ENCODE data around the gene RB1. TPM values are rescaled to one million over a fixed set of nuclear protein-coding genes. Genes with fewer than 3 reads are reported as not detected.
A peak's percentile ranks its signal among the peaks of the same experiment; 100 is the strongest.

RB1 gene
- total RNA-seq (2021) (52.9 and 57.1 TPM in 2 replicates), Bru-seq, nascent RNA (percentile 86 among the genes with signal in this experiment), BruChase-seq, experiment 1, labeled RNA remaining after a 2-hour chase (percentile 74 among the genes with signal in this experiment), BruChase-seq, experiment 2, labeled RNA remaining after a 6-hour chase (percentile 78 among the genes with signal in this experiment)
- long read RNA-seq, full-length matches to known transcripts: 39 of 53 reads
- long read RNA-seq, partial matches to known transcripts: 11 of 53 reads
- long read RNA-seq, other reads (novel, unspliced or antisense): 3 of 53 reads

DNA sequence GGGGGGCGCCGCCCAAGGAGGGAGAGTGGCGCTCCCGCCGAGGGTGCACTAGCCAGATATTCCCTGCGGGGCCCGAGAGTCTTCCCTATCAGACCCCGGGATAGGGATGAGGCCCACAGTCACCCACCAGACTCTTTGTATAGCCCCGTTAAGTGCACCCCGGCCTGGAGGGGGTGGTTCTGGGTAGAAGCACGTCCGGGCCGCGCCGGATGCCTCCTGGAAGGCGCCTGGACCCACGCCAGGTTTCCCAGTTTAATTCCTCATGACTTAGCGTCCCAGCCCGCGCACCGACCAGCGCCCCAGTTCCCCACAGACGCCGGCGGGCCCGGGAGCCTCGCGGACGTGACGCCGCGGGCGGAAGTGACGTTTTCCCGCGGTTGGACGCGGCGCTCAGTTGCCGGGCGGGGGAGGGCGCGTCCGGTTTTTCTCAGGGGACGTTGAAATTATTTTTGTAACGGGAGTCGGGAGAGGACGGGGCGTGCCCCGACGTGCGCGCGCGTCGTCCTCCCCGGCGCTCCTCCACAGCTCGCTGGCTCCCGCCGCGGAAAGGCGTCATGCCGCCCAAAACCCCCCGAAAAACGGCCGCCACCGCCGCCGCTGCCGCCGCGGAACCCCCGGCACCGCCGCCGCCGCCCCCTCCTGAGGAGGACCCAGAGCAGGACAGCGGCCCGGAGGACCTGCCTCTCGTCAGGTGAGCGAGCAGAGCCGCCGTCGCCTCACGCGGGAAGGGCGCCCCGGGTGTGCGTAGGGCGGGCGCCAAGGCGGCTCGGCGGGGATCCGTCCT, at the start of gene RB1:
RB1 (plus strand) TSS at position 393 of the 784 bp plus-strand sequence; CDS start at position 555, 162 bp downstream.
- peaks cover 9% of the 10 kb centered on the region for H3K4me1 ChIP-seq (ENCODE audit: insufficient read depth, low read length, poor library complexity, severe bottlenecking)
- TF ChIP-seq, protein P1, sequence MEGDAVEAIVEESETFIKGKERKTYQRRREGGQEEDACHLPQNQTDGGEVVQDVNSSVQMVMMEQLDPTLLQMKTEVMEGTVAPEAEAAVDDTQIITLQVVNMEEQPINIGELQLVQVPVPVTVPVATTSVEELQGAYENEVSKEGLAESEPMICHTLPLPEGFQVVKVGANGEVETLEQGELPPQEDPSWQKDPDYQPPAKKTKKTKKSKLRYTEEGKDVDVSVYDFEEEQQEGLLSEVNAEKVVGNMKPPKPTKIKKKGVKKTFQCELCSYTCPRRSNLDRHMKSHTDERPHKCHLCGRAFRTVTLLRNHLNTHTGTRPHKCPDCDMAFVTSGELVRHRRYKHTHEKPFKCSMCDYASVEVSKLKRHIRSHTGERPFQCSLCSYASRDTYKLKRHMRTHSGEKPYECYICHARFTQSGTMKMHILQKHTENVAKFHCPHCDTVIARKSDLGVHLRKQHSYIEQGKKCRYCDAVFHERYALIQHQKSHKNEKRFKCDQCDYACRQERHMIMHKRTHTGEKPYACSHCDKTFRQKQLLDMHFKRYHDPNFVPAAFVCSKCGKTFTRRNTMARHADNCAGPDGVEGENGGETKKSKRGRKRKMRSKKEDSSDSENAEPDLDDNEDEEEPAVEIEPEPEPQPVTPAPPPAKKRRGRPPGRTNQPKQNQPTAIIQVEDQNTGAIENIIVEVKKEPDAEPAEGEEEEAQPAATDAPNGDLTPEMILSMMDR (conservative IDR thresholded peaks at IDR 0.05; ENCODE audit: low read depth, low read length): no peak
- no peak for TF ChIP-seq EZH2 (IDR thresholded peaks at IDR 0.05; ENCODE audit: borderline replicate concordance, low read depth, low read length, poor library complexity, severe bottlenecking)
- H3K9me3 ChIP-seq (ENCODE audit: low read depth, low read length, poor library complexity, severe bottlenecking): no peaks in the 10 kb centered on the region
- H3K36me3 ChIP-seq (ENCODE audit: insufficient read depth, low read length, poor library complexity, severe bottlenecking): peaks cover 1% of the 10 kb centered on the region
- H3K27ac ChIP-seq (ENCODE audit: low read depth, low read length, poor library complexity, severe bottlenecking): peak within 1 kb of the TSS; percentile 96
- peak within 1 kb of the TSS; percentile 88 for H3K4me3 ChIP-seq (ENCODE audit: low read depth, low read length, poor library complexity, severe bottlenecking)
- intact Hi-C loops (cut with micrococcal nuclease; ENCODE audit: unreplicated experiment): loop anchor here (10.0 kb wide), 1 partner anchor 149 kb away; no protein-coding TSS in a partner anchor
- DNase-seq (ENCODE audit: low spot score): peak; percentile 96
- BruUV-seq (replicated peaks): no TSS peak
- POLR2A ChIA-PET (ENCODE audit: low non-redundant PET): no interaction called here
- H3K27me3 ChIP-seq (replicated peaks; ENCODE audit: insufficient read depth, low read depth, low read length, poor library complexity): no peaks in the 10 kb centered on the region
- CTCF ChIA-PET: no interaction called here

DNA sequence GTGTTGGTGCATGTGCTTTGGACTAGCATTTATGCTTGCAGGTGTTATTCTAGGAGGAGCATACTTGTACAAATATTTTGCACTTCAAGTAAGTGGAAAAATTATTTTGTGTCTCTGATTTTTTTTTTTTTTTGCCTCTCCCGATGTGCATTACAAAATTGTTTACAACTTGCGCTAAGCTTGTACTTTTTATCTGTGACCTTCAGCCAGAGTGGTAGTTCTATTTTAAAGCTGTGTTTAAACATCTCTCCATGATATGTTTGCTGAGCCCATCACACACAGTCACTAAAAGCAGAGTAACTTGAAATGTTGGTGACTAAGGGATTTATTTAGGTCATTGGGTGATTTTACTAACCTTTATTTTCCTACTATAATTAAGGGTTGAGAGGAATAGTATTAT, 49.7 kb upstream of the RB1 start:
- H3K9me3 ChIP-seq (ENCODE audit: low read depth, low read length, poor library complexity, severe bottlenecking): no peaks in the 10 kb centered on the region
- no TSS peak for BruUV-seq (replicated peaks)
- CTCF ChIA-PET: no interaction called here
- H3K27me3 ChIP-seq (replicated peaks; ENCODE audit: insufficient read depth, low read depth, low read length, poor library complexity): no peaks in the 10 kb centered on the region
- intact Hi-C loops (cut with micrococcal nuclease; ENCODE audit: unreplicated experiment): no loop called here
- DNase-seq (ENCODE audit: low spot score): no peak
- TF ChIP-seq EZH2 (IDR thresholded peaks at IDR 0.05; ENCODE audit: borderline replicate concordance, low read depth, low read length, poor library complexity, severe bottlenecking): no peak
- TF ChIP-seq, protein P1 (conservative IDR thresholded peaks at IDR 0.05; ENCODE audit: low read depth, low read length): no peak
- no peak overlapping the region for H3K27ac ChIP-seq (ENCODE audit: low read depth, low read length, poor library complexity, severe bottlenecking)
- no peaks in the 10 kb centered on the region for H3K4me1 ChIP-seq (ENCODE audit: insufficient read depth, low read length, poor library complexity, severe bottlenecking)
- H3K36me3 ChIP-seq (ENCODE audit: insufficient read depth, low read length, poor library complexity, severe bottlenecking): peaks cover 48% of the 10 kb centered on the region
- POLR2A ChIA-PET (ENCODE audit: low non-redundant PET): no interaction called here
- H3K4me3 ChIP-seq (ENCODE audit: low read depth, low read length, poor library complexity, severe bottlenecking): no peak overlapping the region

DNA sequence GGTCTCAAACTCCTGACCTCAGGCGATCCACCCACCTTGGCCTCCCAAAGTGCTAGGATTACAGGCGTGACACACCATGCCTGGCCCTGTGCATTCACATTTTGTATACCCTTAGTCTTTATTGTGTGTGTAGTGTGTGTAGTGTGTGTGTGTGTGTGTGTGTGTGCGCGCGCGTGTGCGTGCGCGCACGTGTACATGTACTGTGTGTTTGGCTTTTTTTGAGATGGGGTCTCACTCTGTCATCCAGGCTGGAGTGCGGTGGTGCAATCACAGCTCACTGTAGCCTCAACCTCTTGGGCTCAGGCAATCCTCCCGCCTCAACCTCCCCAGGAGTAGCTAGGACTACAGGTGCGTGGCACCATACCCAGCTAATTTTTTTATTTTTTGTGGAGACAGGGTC, 48.5 kb upstream of the RB1 start:
- intact Hi-C loops (cut with micrococcal nuclease; ENCODE audit: unreplicated experiment): no loop called here
- TF ChIP-seq EZH2 (IDR thresholded peaks at IDR 0.05; ENCODE audit: borderline replicate concordance, low read depth, low read length, poor library complexity, severe bottlenecking): no peak
- TF ChIP-seq, protein P1 (conservative IDR thresholded peaks at IDR 0.05; ENCODE audit: low read depth, low read length): no peak
- Histone ChIP-seq H3K27ac (ENCODE audit: low read depth, low read length, poor library complexity, severe bottlenecking) (no peak overlapping the region), H3K36me3 (ENCODE audit: insufficient read depth, low read length, poor library complexity, severe bottlenecking) (peaks cover 61% of the 10 kb centered on the region), H3K27me3 (replicated peaks; ENCODE audit: insufficient read depth, low read depth, low read length, poor library complexity) (no peaks in the 10 kb centered on the region), H3K4me1 (ENCODE audit: insufficient read depth, low read length, poor library complexity, severe bottlenecking) (no peaks in the 10 kb centered on the region), H3K4me3 (ENCODE audit: low read depth, low read length, poor library complexity, severe bottlenecking) (no peak overlapping the region), H3K9me3 (ENCODE audit: low read depth, low read length, poor library complexity, severe bottlenecking) (no peaks in the 10 kb centered on the region)
- BruUV-seq (replicated peaks): no TSS peak
- ChIA-PET CTCF (no interaction called here), POLR2A (ENCODE audit: low non-redundant PET) (interaction anchor here (0.6 kb wide), 1 partner anchor 924 kb away, joined by 3 read pairs; no protein-coding TSS in a partner anchor)
- DNase-seq (ENCODE audit: low spot score): no peak

Measured in A673 (cell line).